NCI-H774 (cell line): Measurements from ENCODE around the gene TMEM196.
A peak's percentile ranks its signal among the peaks of the same experiment; 100 is the strongest.

Experiments
- DNase-seq: peaks from one replicate; lab custom pipeline; 2025; lab: John Stamatoyannopoulos, UW

The TMEM196 gene

GRCh38 chr7:19772841-19773760 is at the start of gene TMEM196:
TSS of gene TMEM196 (minus strand) at chr7:19773617. CDS start at chr7:19772696, 921 bp downstream.
- DNase-seq, result no peak

- no peak for DNase-seq
Measured at GRCh38 chr7:19816128-19816527, 42.7 kb upstream of the TMEM196 start.

- DNase-seq, result no peak
Measured at GRCh38 chr7:19815546-19815945, 42.1 kb upstream of the TMEM196 start.

GRCh38 chr7:19814776-19815175 is 41.4 kb upstream of the TMEM196 start:
- DNase-seq, result no peak

- DNase-seq, result no peak
Measured at GRCh38 chr7:19811386-19811785, 38.0 kb upstream of the TMEM196 start.

GRCh38 chr7:19798986-19799385 is 25.6 kb upstream of the TMEM196 start:
- no peak for DNase-seq

GRCh38 chr7:19783541-19783940 is 10.1 kb upstream of the TMEM196 start:
- DNase-seq, result no peak

GRCh38 chr7:19776981-19777380 is 3.6 kb upstream of the TMEM196 start:
- no peak for DNase-seq

GRCh38 chr7:19775578-19775977 is 2.2 kb upstream of the TMEM196 start:
- DNase-seq, result no peak

- peak; percentile 23 for DNase-seq
Measured at GRCh38 chr7:19772306-19772705, 1.1 kb downstream of the TMEM196 start.

- no peak for DNase-seq
Measured at GRCh38 chr7:19762631-19763030, 10.8 kb downstream of the TMEM196 start.

GRCh38 chr7:19754521-19755116 is 18.8 kb downstream of the TMEM196 start:
- DNase-seq, result peak; percentile 59

- DNase-seq, result no peak
Measured at GRCh38 chr7:19752020-19752419, 21.4 kb downstream of the TMEM196 start.

- DNase-seq, result no peak
Measured at GRCh38 chr7:19749658-19750057, 23.8 kb downstream of the TMEM196 start.

GRCh38 chr7:19747740-19748339 is 25.6 kb downstream of the TMEM196 start:
- peak; percentile 58 for DNase-seq

GRCh38 chr7:19744075-19744474 is 29.3 kb downstream of the TMEM196 start:
- no peak for DNase-seq

GRCh38 chr7:19728716-19729115 is 44.7 kb downstream of the TMEM196 start:
- no peak for DNase-seq

GRCh38 chr7:19725770-19726169 is 47.6 kb downstream of the TMEM196 start:
- DNase-seq, result no peak

GRCh38 chr7:19715499-19715898 is 57.9 kb downstream of the TMEM196 start:
- no peak for DNase-seq

- peak; percentile 12 for DNase-seq
Measured at GRCh38 chr7:19713676-19714075, 59.7 kb downstream of the TMEM196 start.

GRCh38 chr7:19709249-19709578 is 64.2 kb downstream of the TMEM196 start:
- no peak for DNase-seq

GRCh38 chr7:19708397-19709248 is 64.8 kb downstream of the TMEM196 start, which contains the start of gene POLR1F:
TSS of gene POLR1F (minus strand) at chr7:19709037. CDS start at chr7:19709016, 21 bp downstream.
- peak; percentile 95 for DNase-seq
